K562 (cell line): ENCODE results near the gene PIGV. TPM values are rescaled to one million over a fixed set of nuclear protein-coding genes. Genes with fewer than 3 reads are reported as not detected.

ENCODE experiments used
- ATAC-seq: fragments of 200-7000 bp; cut with Tn5 transposase; 3 replicates; pipeline ENCODE4 v1.9.1; 2020; ENCODE audit warnings: moderate library complexity
- BruUV-seq: library from RNA; stranded (reverse); fragments of 400-500 nt; replicated peaks from 2 replicates; lab custom pipeline; 2021; lab: Mats Ljungman, UMichigan
- CTCF ChIA-PET: fragments of 300-600 bp; formaldehyde crosslinking; extraction: SDS; loops from one replicate; lab custom pipeline; 2021; ENCODE audit warnings: low intra/inter-chr PET ratio; lab: Yijun Ruan, JAX
- POLR2A ChIA-PET: fragments of 300-600, 350-650 bp; sonication (Branson Sonifier 250); formaldehyde crosslinking; extraction: SDS; loops from one replicate; lab custom pipeline; 2021; ENCODE audit warnings: antibody characterized with exemption, inconsistent platforms; lab: Yijun Ruan, JAX
- DNase-seq, 4 experiments: peaks; one replicate each; pipeline versions ENCODE4 v3.0.0 to v3.0.0-alpha.2; 2011 to 2018; ENCODE audit warnings: low spot score in 3 of 4, mixed read lengths in 3 of 4; ENCODE audit errors: extremely low read depth in 1 of 4
- FAIRE-seq: peaks from 2 replicates; lab custom pipeline; 2011; peaks lifted over from hg19 to GRCh38; lab: Jason Lieb, UNC
- H2AFZ ChIP-seq: 2 replicates; pipeline ENCODE4 v1.6.0; 2011; ENCODE audit warnings: low read depth, low read length, control low read depth, inconsistent platforms
- H3K27ac ChIP-seq: fragments of 200-600 bp; 3 replicates; pipeline ENCODE4 v1.8.0; 2011; ENCODE audit warnings: low read depth, mild to moderate bottlenecking, control low read depth, inconsistent platforms, low read length, moderate library complexity, mixed read lengths; ENCODE audit errors: extremely low read depth
- H3K27me3 ChIP-seq, 2 experiments: fragments of 300-600 bp in 1 of 2; 2 replicates in 1 of 2; 3 replicates in 1 of 2; pipeline versions ENCODE4 v1.6.0 to v1.8.0; 2011; ENCODE audit warnings: inconsistent platforms in 2 of 2, low read length in 2 of 2, mild to moderate bottlenecking in 1 of 2, mixed read lengths in 1 of 2, moderate library complexity in 1 of 2; ENCODE audit not compliant: control insufficient read depth in 2 of 2, insufficient read depth in 2 of 2
- H3K36me3 ChIP-seq: fragments of 300-600 bp; 3 replicates; pipeline ENCODE4 v1.8.0; 2011; ENCODE audit warnings: mild to moderate bottlenecking, low read length, inconsistent platforms; ENCODE audit not compliant: control insufficient read depth, insufficient read depth
- H3K4me1 ChIP-seq, 2 experiments: fragments of 200-600 bp in 1 of 2; replicated peaks in 1 of 2; 2 replicates in 1 of 2; 3 replicates in 1 of 2; pipeline versions ENCODE4 v1.5.1 to v1.8.0; 2011; ENCODE audit warnings: inconsistent platforms in 2 of 2, low read length in 2 of 2, mild to moderate bottlenecking in 1 of 2, mixed read lengths in 1 of 2, moderate library complexity in 1 of 2; ENCODE audit not compliant: control insufficient read depth in 2 of 2, insufficient read depth in 2 of 2
- H3K4me2 ChIP-seq: 2 replicates; pipeline ENCODE4 v1.6.1; 2011; ENCODE audit warnings: low read length, control low read depth, inconsistent platforms, mixed read lengths; ENCODE audit not compliant: insufficient read depth
- H3K4me3 ChIP-seq: fragments of 200-600 bp; sonication (generic), shearing (Covaris generic); 2 replicates; pipeline ENCODE4 v1.5.1; 2016; ENCODE audit warnings: control low read depth, inconsistent platforms
- H3K79me2 ChIP-seq: fragments of 200-600 bp; 3 replicates; pipeline ENCODE4 v1.8.0; 2011; ENCODE audit warnings: low read length, inconsistent platforms; ENCODE audit not compliant: control insufficient read depth, insufficient read depth
- H3K9ac ChIP-seq, 2 experiments: 2 replicates each; pipeline versions ENCODE4 v1.6.0 to v1.6.1; 2011; ENCODE audit warnings: low read depth in 2 of 2, low read length in 2 of 2, control low read depth in 1 of 2, inconsistent platforms in 1 of 2, mild to moderate bottlenecking in 1 of 2, mixed read lengths in 1 of 2; ENCODE audit not compliant: insufficient read depth in 1 of 2
- H3K9me1 ChIP-seq: one replicate; pipeline ENCODE4 v1.6.0; 2011; ENCODE audit warnings: inconsistent platforms, mild to moderate bottlenecking, low read length, moderate library complexity; ENCODE audit not compliant: control insufficient read depth, insufficient read depth
- H3K9me3 ChIP-seq: replicated peaks from 2 replicates; pipeline ENCODE4 v1.5.1; 2011; ENCODE audit warnings: low read depth, low read length, inconsistent platforms; ENCODE audit not compliant: control insufficient read depth, insufficient read depth
- H4K20me1 ChIP-seq: replicated peaks from 2 replicates; pipeline ENCODE4 v1.6.1; 2011; ENCODE audit warnings: low read length, inconsistent platforms, mixed read lengths; ENCODE audit not compliant: control insufficient read depth, insufficient read depth
- MCM7 ChIP-seq, 2 experiments: fragments of 450-650 bp; IDR thresholded peaks; 2 replicates each; pipeline ENCODE4 v1.6.1; 2016 to 2018
- POLR2AphosphoS2 ChIP-seq: IDR thresholded peaks from 2 replicates; pipeline ENCODE4 v1.6.1; 2012; ENCODE audit warnings: low read length, improper control_type of control experiment
- RREB1 ChIP-seq: fragments of 250-450 bp; sonication (Bioruptor Pico); IDR thresholded peaks from 2 replicates; pipeline ENCODE4 v1.4.0; 2020
- SMARCE1 ChIP-seq: fragments of 450-650 bp; IDR thresholded peaks from 2 replicates; pipeline ENCODE4 v1.7.1; 2016; ENCODE audit warnings: mild to moderate bottlenecking
- XRCC4 ChIP-seq: IDR thresholded peaks from one replicate; pipeline ENCODE4 v1.6.1; 2011; ENCODE audit not compliant: insufficient read depth, insufficient read length; ENCODE audit errors: extremely low read depth
- WGBS: fragments of 100-300 bp; shearing (Covaris generic); methylation state at CpG from one replicate; pipeline ENCODE4 v1.1.6; 2016; ENCODE audit warnings: low coverage, mixed read lengths; ENCODE audit not compliant: insufficient coverage; ENCODE audit errors: missing lambda C conversion rate; 5-methylcytosine and 5-hydroxymethylcytosine counted together
- in situ Hi-C: fragments of 300-500 bp; cut with MboI; formaldehyde crosslinking; loops from 4 replicates; pipeline ENCODE4 v1.15.0; 2018; ENCODE audit warnings: inconsistent platforms, mixed read lengths
- intact Hi-C: fragments of 100-400 bp; cut with micrococcal nuclease; formaldehyde crosslinking; loops from 2 replicates; pipeline ENCODE4 v1.14.2; 2022
- polyA plus RNA-seq, 8 experiments: library from polyadenylated mRNA; depleted of rRNA in 4 of 8; stranded (reverse) in 5 of 8; unstranded in 3 of 8; fragments of >200 nt; fragmentation: Nextera tagmentation in 2 of 8; fragmentation: Illumina TruSeq in 1 of 8; extraction: Ambion mirVana in 2 of 8; extraction: Trizol in 1 of 8; gene quantifications; 2 replicates each; pipeline versions ENCODE4 v1.2.1 to v1.2.3, GENCODE V29; 2011 to 2014; ENCODE audit warnings: inconsistent platforms in 1 of 8, missing spikeins in 1 of 8
- total RNA-seq, 7 experiments: library from RNA; depleted of rRNA in 6 of 7; stranded (reverse); fragments of >200 nt in 6 of 7; fragmentation: Illumina TruSeq in 2 of 7; extraction: Trizol in 2 of 7; gene quantifications; 2 replicates each; pipeline versions ENCODE4 v1.2.1 to v1.2.3, GENCODE V29; 2011 to 2021; ENCODE audit warnings: low replicate concordance in 1 of 7
- TF ChIP-seq, protein P1 (sequence below): fragments of 200-800 bp; sonication (Bioruptor generic); IDR thresholded peaks from 2 replicates; pipeline ENCODE4 v1.6.1; 2017; ENCODE audit warnings: missing genetic modification characterization, missing compliant biosample characterization

Gene PIGV
- total and polyA plus RNA-seq, 9 of the 15 experiments (the other 6 are each of a cell fraction or from before 2014, with no cell fraction given) = 8.4 to 21.8 (median 11.7) TPM

GRCh38 chr1:26824731-26825130 is 37.0 kb downstream of the PIGV start:
- Histone ChIP-seq H3K27me3 (no peaks in the 10 kb centered on the region), H3K27ac (no peak overlapping the region), H2AFZ (peak overlapping the region; percentile 20; the same call in 1 of the 2 replicates), H3K9ac (no peak overlapping the region), H3K4me1 (peaks cover 37 to 38% of the 10 kb centered on the region in 2 experiments), H4K20me1 (peaks cover 5% of the 10 kb centered on the region; the same call in 1 of the 2 replicates), H3K4me3 (no peak overlapping the region), H3K9me3 (no peaks in the 10 kb centered on the region), H3K79me2 (peaks cover 28% of the 10 kb centered on the region), H3K36me3 (peaks cover 14% of the 10 kb centered on the region; the same call in 2 of the 3 replicates), H3K4me2 (no peak overlapping the region), H3K9me1 (peaks cover 7% of the 10 kb centered on the region)
- intact Hi-C loops = no loop called here
- in situ Hi-C loops = no loop called here
- DNase-seq = no peak
- ATAC-seq = no peak
- 77% methylated on average over 3 of the region's 3 CpGs for WGBS
- CTCF ChIA-PET = interaction anchor here (0.6 kb wide), 1 partner anchor 76 kb away, joined by 3 read pairs; no protein-coding TSS in a partner anchor
- POLR2A ChIA-PET = interaction anchor here (0.6 kb wide), 1 partner anchor 55 kb away, joined by 3 read pairs; no protein-coding TSS in a partner anchor
- TF ChIP-seq SMARCE1 = no peak
- no peak for TF ChIP-seq MCM7 (IDR thresholded peaks at IDR 0.05)
- TF ChIP-seq, protein P1, sequence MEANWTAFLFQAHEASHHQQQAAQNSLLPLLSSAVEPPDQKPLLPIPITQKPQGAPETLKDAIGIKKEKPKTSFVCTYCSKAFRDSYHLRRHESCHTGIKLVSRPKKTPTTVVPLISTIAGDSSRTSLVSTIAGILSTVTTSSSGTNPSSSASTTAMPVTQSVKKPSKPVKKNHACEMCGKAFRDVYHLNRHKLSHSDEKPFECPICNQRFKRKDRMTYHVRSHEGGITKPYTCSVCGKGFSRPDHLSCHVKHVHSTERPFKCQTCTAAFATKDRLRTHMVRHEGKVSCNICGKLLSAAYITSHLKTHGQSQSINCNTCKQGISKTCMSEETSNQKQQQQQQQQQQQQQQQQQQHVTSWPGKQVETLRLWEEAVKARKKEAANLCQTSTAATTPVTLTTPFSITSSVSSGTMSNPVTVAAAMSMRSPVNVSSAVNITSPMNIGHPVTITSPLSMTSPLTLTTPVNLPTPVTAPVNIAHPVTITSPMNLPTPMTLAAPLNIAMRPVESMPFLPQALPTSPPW (CRISPR knock-in tag) = no peak
- no peak for TF ChIP-seq XRCC4
- no peak for TF ChIP-seq RREB1 (CRISPR knock-in tag)
- no peak for TF ChIP-seq POLR2AphosphoS2
- FAIRE-seq = no peak
- BruUV-seq = no TSS peak
